Activated B cell treated with CpG ODN at 0.5 μM for 24 hours (primary cell): Measurements from ENCODE around the gene DAPK2. TPM values are rescaled to one million over a fixed set of nuclear protein-coding genes. Genes with fewer than 3 reads are reported as not detected.

Experiments used
- ATAC-seq: fragments of 200-7000 bp; cut with Tn5 transposase; one replicate; pipeline ENCODE4 v1.10.0; 2021; ENCODE audit warnings: low read depth, mild to moderate bottlenecking, moderate library complexity
- CTCF ChIA-PET: fragments of 350-600 bp; sonication (Branson Sonifier 250); formaldehyde crosslinking; loops from one replicate; lab custom pipeline; 2021; ENCODE audit warnings: antibody characterized with exemption; lab: Charles Lee
- POLR2A ChIA-PET: fragments of 350-600 bp; sonication (Branson Sonifier 250); formaldehyde crosslinking; loops from one replicate; lab custom pipeline; 2021; ENCODE audit warnings: antibody characterized with exemption; lab: Charles Lee
- DNase-seq: peaks from one replicate; pipeline ENCODE4 v3.0.0; 2022
- H3K27ac Mint-ChIP-seq: one replicate; pipeline ENCODE4 v1.8.0; 2020; ENCODE audit warnings: mixed read lengths
- H3K27me3 Mint-ChIP-seq: one replicate; pipeline ENCODE4 v1.8.0; 2021; ENCODE audit warnings: mixed read lengths
- H3K36me3 Mint-ChIP-seq: one replicate; pipeline ENCODE4 v1.8.0; 2021; ENCODE audit warnings: low read depth, mixed read lengths
- H3K4me1 Mint-ChIP-seq: one replicate; pipeline ENCODE4 v1.8.0; 2021; ENCODE audit warnings: mixed read lengths
- H3K4me3 Mint-ChIP-seq: one replicate; pipeline ENCODE4 v1.8.0; 2020; ENCODE audit warnings: mild to moderate bottlenecking, mixed read lengths
- H3K9me3 Mint-ChIP-seq: one replicate; pipeline ENCODE4 v1.8.0; 2020; ENCODE audit warnings: mixed read lengths
- CTCF ChIP-seq: fragments of 200-600 bp; IDR thresholded peaks from one replicate; pipeline ENCODE4 v1.8.0; 2022; ENCODE audit warnings: antibody characterized with exemption, mild to moderate bottlenecking
- intact Hi-C: fragments of 100-400 bp; cut with micrococcal nuclease; formaldehyde crosslinking; loops from one replicate; pipeline ENCODE4 v1.15.1; 2024
- total RNA-seq: library from RNA; stranded (reverse); gene quantifications from 2 replicates; pipeline ENCODE4 v1.2.3, GENCODE V29; 2022

Gene DAPK2
- total RNA-seq, 1 donor from 2014 or later, result 4.3 TPM

GRCh38 chr15:63889831-63890230, 156.5 kb downstream of the DAPK2 start:
- no peak for DNase-seq
- ATAC-seq, result no peak
- no peak for TF ChIP-seq CTCF
- POLR2A ChIA-PET, result interaction anchor here (0.8 to 1.3 kb wide), 5 partner anchors 9 to 199 kb away, joined by 3 to 10 read pairs (median 4); no protein-coding TSS in a partner anchor
- no peak overlapping the region for H3K4me3 Mint-ChIP-seq
- intact Hi-C loops, result loop anchor here (2.0 to 10.0 kb wide), 2 partner anchors 255 to 395 kb away; no protein-coding TSS in a partner anchor
- peaks cover 32% of the 10 kb centered on the region for H3K4me1 Mint-ChIP-seq
- no peaks in the 10 kb centered on the region for H3K9me3 Mint-ChIP-seq
- no peaks in the 10 kb centered on the region for H3K36me3 Mint-ChIP-seq
- H3K27me3 Mint-ChIP-seq, result no peaks in the 10 kb centered on the region
- CTCF ChIA-PET, result interaction anchor here (0.6 to 8.0 kb wide), 16 partner anchors 8 to 178 kb away, joined by 3 to 100 read pairs (median 5); no protein-coding TSS in a partner anchor
- no peak overlapping the region for H3K27ac Mint-ChIP-seq

- DNase-seq (no peak), ATAC-seq (no peak)
- H3K9me3 Mint-ChIP-seq, result no peaks in the 10 kb centered on the region
- intact Hi-C loops, result loop anchor here (2.0 to 10.0 kb wide), 2 partner anchors 256 to 394 kb away; no protein-coding TSS in a partner anchor
- H3K27me3 Mint-ChIP-seq, result no peaks in the 10 kb centered on the region
- POLR2A ChIA-PET, result interaction anchor here (0.7 kb wide), 1 partner anchor 50 kb away, joined by 3 read pairs; no protein-coding TSS in a partner anchor
- no peak overlapping the region for H3K27ac Mint-ChIP-seq
- H3K4me1 Mint-ChIP-seq, result peaks cover 38% of the 10 kb centered on the region
- no peak overlapping the region for H3K4me3 Mint-ChIP-seq
- CTCF ChIA-PET, result interaction anchor here (0.6 to 8.0 kb wide), 8 partner anchors 54 to 201 kb away, joined by 3 to 100 read pairs (median 4); no protein-coding TSS in a partner anchor
- no peak for TF ChIP-seq CTCF
- H3K36me3 Mint-ChIP-seq, result no peaks in the 10 kb centered on the region
These were observed 157.5 kb downstream of the DAPK2 start for GRCh38 chr15:63888823-63889222.

- no peak for DNase-seq
- Mint-ChIP-seq H3K4me1 (peaks cover 38% of the 10 kb centered on the region), H3K4me3 (no peak overlapping the region), H3K36me3 (no peaks in the 10 kb centered on the region), H3K9me3 (no peaks in the 10 kb centered on the region), H3K27me3 (no peaks in the 10 kb centered on the region), H3K27ac (no peak overlapping the region)
- TF ChIP-seq CTCF, result no peak
- ATAC-seq, result no peak
- POLR2A ChIA-PET, result no interaction called here
- CTCF ChIA-PET, result interaction anchor here (0.9 to 8.0 kb wide), 4 partner anchors 62 to 179 kb away, joined by 3 to 100 read pairs (median 6); no protein-coding TSS in a partner anchor
- intact Hi-C loops, result loop anchor here (2.0 to 10.0 kb wide), 2 partner anchors 257 to 393 kb away; no protein-coding TSS in a partner anchor
These were observed 158.1 kb downstream of the DAPK2 start for GRCh38 chr15:63888146-63888545.

GRCh38 chr15:63887630-63888029, 158.7 kb downstream of the DAPK2 start:
- Mint-ChIP-seq H3K9me3 (no peaks in the 10 kb centered on the region), H3K36me3 (no peaks in the 10 kb centered on the region), H3K4me1 (peaks cover 38% of the 10 kb centered on the region), H3K27me3 (no peaks in the 10 kb centered on the region), H3K4me3 (no peak overlapping the region), H3K27ac (no peak overlapping the region)
- POLR2A ChIA-PET, result no interaction called here
- TF ChIP-seq CTCF, result no peak
- CTCF ChIA-PET, result no interaction called here
- ATAC-seq (no peak), DNase-seq (no peak)
- intact Hi-C loops, result loop anchor here (2.0 to 10.0 kb wide), 2 partner anchors 257 to 393 kb away; no protein-coding TSS in a partner anchor

- H3K4me1 Mint-ChIP-seq, result peaks cover 46% of the 10 kb centered on the region
- H3K4me3 Mint-ChIP-seq, result no peak overlapping the region
- DNase-seq (no peak), ATAC-seq (no peak)
- intact Hi-C loops, result loop anchor here (10.0 kb wide), 1 partner anchor 390 kb away; no protein-coding TSS in a partner anchor
- no peak for TF ChIP-seq CTCF
- peak overlapping the region; percentile 12 for H3K27ac Mint-ChIP-seq
- H3K27me3 Mint-ChIP-seq, result no peaks in the 10 kb centered on the region
- ChIA-PET POLR2A (no interaction called here), CTCF (interaction anchor here (1.3 kb wide), 1 partner anchor 132 kb away, joined by 4 read pairs; no protein-coding TSS in a partner anchor)
- H3K9me3 Mint-ChIP-seq, result no peaks in the 10 kb centered on the region
- no peaks in the 10 kb centered on the region for H3K36me3 Mint-ChIP-seq
These were observed 161.3 kb downstream of the DAPK2 start for GRCh38 chr15:63884953-63885352.
